Loucy (cell line): Measurements from ENCODE around the gene MRM2.

Source experiments
- CTCF ChIP-seq: fragments of 200-600 bp; sonication (generic); conservative IDR thresholded peaks from 2 replicates; pipeline ENCODE4 v1.5.1; 2014; ENCODE audit warnings: mild to moderate bottlenecking, antibody characterized with exemption, low read length
- EZH2phosphoT487 ChIP-seq: fragments of 200-600 bp; IDR thresholded peaks from 2 replicates; pipeline ENCODE4 v1.6.1; 2018; ENCODE audit warnings: antibody characterized with exemption, mild to moderate bottlenecking, moderate library complexity, borderline replicate concordance

- TF ChIP-seq CTCF, result no peak
- TF ChIP-seq EZH2phosphoT487, result no peak
Observed at GRCh38 chr7:2275101-2275500, 33.1 kb upstream of the MRM2 start.
